ENCODE measurements around the gene CFAP74. TPM values are rescaled to one million over a fixed set of nuclear protein-coding genes. Genes with fewer than 3 reads are reported as not detected.

CFAP74 gene
- total RNA-seq, 2 donors from 2014 or later: under 0.01 TPM; not detected in 1

DNA sequence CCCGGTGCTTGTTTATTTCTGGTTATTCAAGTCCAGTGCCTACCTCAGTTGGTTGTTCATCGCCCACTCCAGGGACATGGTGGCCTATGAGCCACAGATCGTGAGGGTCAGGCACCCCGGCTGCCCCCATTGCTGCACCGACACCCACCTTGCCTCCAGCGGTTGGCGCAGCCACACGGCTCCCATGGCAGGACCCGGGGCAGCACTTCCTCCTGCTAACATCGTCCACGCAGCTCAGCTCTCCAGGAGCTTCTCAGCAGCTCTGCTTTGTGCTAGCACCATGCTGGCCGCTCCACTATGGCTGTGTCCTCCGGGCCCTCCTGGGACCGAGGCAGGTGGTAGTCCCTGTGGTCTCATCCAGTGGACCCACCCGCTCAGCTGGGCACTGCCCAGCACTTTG lies 32.7 kb upstream of the CFAP74 start:
- Histone ChIP-seq H3K4me1 (no peaks in the 10 kb centered on the region), H3K4me3 (no peak overlapping the region), H3K27ac (no peak overlapping the region), H3K36me3 (replicated peaks in 1 of 2; ENCODE audit: insufficient read depth in 1 of 2, low read depth in 2 of 2) (no peaks in the 10 kb centered on the region), H3K9me3 (no peaks in the 10 kb centered on the region), H3K27me3 (no peaks in the 10 kb centered on the region)
- ATAC-seq (no peak), DNase-seq (no peak)
- TF ChIP-seq CTCF (IDR thresholded peaks at IDR 0.05) (no peak), POLR2A (IDR thresholded peaks at IDR 0.05) (no peak)
- 80 to 82% methylated on average over 6 to 15 of the region's 15 CpGs for WGBS, 2 donors
- intact Hi-C loops (cut with DNase I): no loop called here

GRCh38 chr1:2033165-2033564 lies 29.6 kb upstream of the CFAP74 start:
- intact Hi-C loops (cut with DNase I): no loop called here
- no peak overlapping the region for H3K4me3 ChIP-seq
- no peak for DNase-seq

GRCh38 chr1:2032737-2033136 lies 29.2 kb upstream of the CFAP74 start:
- no peaks in the 10 kb centered on the region for H3K36me3 ChIP-seq (replicated peaks in 1 of 2; ENCODE audit: insufficient read depth in 1 of 2, low read depth in 2 of 2)
- H3K4me1 ChIP-seq: no peaks in the 10 kb centered on the region
- ATAC-seq (no peak), DNase-seq (no peak)
- no peak overlapping the region for H3K4me3 ChIP-seq
- no peak overlapping the region for H3K27ac ChIP-seq
- WGBS, 2 donors: 79 to 91% methylated on average over 13 to 14 of the region's 14 CpGs
- intact Hi-C loops (cut with DNase I): no loop called here
- H3K9me3 ChIP-seq: no peaks in the 10 kb centered on the region
- H3K27me3 ChIP-seq: no peaks in the 10 kb centered on the region
- TF ChIP-seq POLR2A (IDR thresholded peaks at IDR 0.05) (no peak), CTCF (IDR thresholded peaks at IDR 0.05) (no peak)

More at GRCh38 chr1:2033165-2033564, 29.6 kb upstream of the CFAP74 start:
- Histone ChIP-seq H3K9me3 (no peaks in the 10 kb centered on the region), H3K27me3 (no peaks in the 10 kb centered on the region), H3K4me1 (no peaks in the 10 kb centered on the region), H3K36me3 (replicated peaks in 1 of 2; ENCODE audit: insufficient read depth in 1 of 2, low read depth in 2 of 2) (no peaks in the 10 kb centered on the region), H3K27ac (no peak overlapping the region)
- ATAC-seq: no peak
- WGBS, 2 donors: 69 to 71% methylated on average over 1 to 13 of the region's 13 CpGs
- TF ChIP-seq POLR2A (IDR thresholded peaks at IDR 0.05) (no peak), CTCF (IDR thresholded peaks at IDR 0.05) (no peak)

- ATAC-seq: no peak
- TF ChIP-seq CTCF (IDR thresholded peaks at IDR 0.05) (no peak), POLR2A (IDR thresholded peaks at IDR 0.05) (no peak)
- no peaks in the 10 kb centered on the region for H3K4me1 ChIP-seq
- WGBS, 2 donors: 64 to 77% methylated on average over 12 to 24 of the region's 33 CpGs
- intact Hi-C loops (cut with DNase I): no loop called here
- no peaks in the 10 kb centered on the region for H3K9me3 ChIP-seq
- no peak overlapping the region for H3K27ac ChIP-seq
- H3K4me3 ChIP-seq: no peak overlapping the region
- H3K36me3 ChIP-seq (replicated peaks in 1 of 2; ENCODE audit: insufficient read depth in 1 of 2, low read depth in 2 of 2): no peaks in the 10 kb centered on the region
- DNase-seq: no peak
- no peaks in the 10 kb centered on the region for H3K27me3 ChIP-seq
Measured at GRCh38 chr1:2031546-2032540, 28.3 kb upstream of the CFAP74 start.
